ENCODE data around the gene TACR2. TPM values are rescaled to one million over a fixed set of nuclear protein-coding genes. Genes with fewer than 3 reads are reported as not detected.

The TACR2 gene
- total RNA-seq, 1 experiment from 2014 or later = 0.21 TPM

DNA sequence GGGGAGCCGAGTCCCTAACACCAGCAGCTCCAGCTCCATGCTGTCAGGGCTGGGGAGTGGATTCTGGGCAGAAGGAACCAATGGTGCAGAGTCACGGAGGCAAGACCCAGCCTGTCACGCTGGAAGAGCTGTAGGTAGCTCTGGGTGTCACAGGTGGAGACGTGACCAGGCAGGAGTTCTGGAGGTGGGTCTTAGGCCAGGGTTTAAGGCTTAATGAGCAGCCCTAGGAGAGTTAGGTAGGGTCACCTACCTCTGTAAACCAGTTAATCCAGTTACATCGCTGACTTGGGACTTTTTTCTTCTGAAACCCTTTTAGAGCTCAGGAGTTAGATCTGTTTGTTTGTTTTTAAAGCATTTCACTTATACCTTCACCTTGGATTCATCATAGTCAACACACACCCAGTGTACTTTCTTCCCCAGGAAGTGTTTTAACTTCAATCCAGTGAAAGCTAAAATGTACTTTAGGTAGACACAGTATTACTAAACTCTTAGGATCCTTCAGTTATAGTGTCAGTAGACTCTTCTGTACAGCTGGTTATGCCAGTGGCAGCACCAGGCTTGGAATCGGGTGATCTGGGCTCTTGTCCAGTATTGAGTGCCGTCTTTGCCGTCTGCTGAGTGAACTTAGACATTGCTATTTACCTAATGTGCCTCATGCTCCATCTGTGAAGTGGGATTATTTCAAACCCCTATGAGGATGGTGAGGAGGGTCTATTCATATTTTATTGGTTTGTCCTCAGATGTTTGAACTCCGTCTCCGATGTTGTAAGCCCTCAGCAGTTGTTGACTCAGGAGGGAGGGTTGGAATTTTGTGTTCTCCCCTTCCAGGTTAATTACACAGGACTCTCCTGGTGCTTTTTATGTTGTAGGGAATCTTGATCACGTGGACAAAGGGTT lies 31.0 kb downstream of the TACR2 start:
- no peaks in the 10 kb centered on the region for H3K4me1 ChIP-seq (ENCODE audit: control insufficient read depth, insufficient read depth, low read length)

GRCh38 chr10:69384320-69384719 lies 32.4 kb downstream of the TACR2 start:
- H3K36me3 ChIP-seq (ENCODE audit: control insufficient read depth, insufficient read depth, low read length) = no peaks in the 10 kb centered on the region
- in situ Hi-C loops (cut with HindIII; ENCODE audit: low pct_unique_long_range_greater_than_20kb, low sequenced_read_pairs) = no loop called here
- no peaks in the 10 kb centered on the region for H3K27me3 ChIP-seq (ENCODE audit: control insufficient read depth, insufficient read depth, low read length)
- H3K4me3 ChIP-seq (ENCODE audit: low read depth in 2 of 2, low read length in 2 of 2) = no peak overlapping the region
- no peak for ATAC-seq
- no peak for TF ChIP-seq POLR2AphosphoS5 (IDR thresholded peaks at IDR 0.05; ENCODE audit: low read depth, low read length)
- no peak for TF ChIP-seq TCF7L2 (IDR thresholded peaks at IDR 0.05; ENCODE audit: low read depth, low read length)
- no peak for TF ChIP-seq CTCF (IDR thresholded peaks at IDR 0.05)
- no peak for TF ChIP-seq SIN3A (IDR thresholded peaks at IDR 0.05; ENCODE audit: borderline replicate concordance, insufficient read depth, low read depth, low read length)
- TF ChIP-seq REST (IDR thresholded peaks at IDR 0.05; ENCODE audit: insufficient read depth in 1 of 2, low read depth in 2 of 2, low read length in 1 of 2) = no peak
- no TSS peak for BruUV-seq (replicated peaks)
- ChIA-PET POLR2A (no interaction called here), CTCF (no interaction called here)
- no peak overlapping the region for H3K27ac ChIP-seq (ENCODE audit: low read length)
- H3K4me1 ChIP-seq (ENCODE audit: control insufficient read depth, insufficient read depth, low read length) = no peaks in the 10 kb centered on the region
- intact Hi-C loops (cut with micrococcal nuclease; ENCODE audit: unreplicated experiment) = no loop called here
- DNase-seq (ENCODE audit: low read depth, low spot score) = no peak
- no peaks in the 10 kb centered on the region for H3K9me3 ChIP-seq (ENCODE audit: control insufficient read depth, insufficient read depth, low read depth, low read length)

More for the DNA sequence above, 31.0 kb downstream of the TACR2 start:
- ChIA-PET POLR2A (no interaction called here), CTCF (no interaction called here)
- no peak for ATAC-seq
- no TSS peak for BruUV-seq (replicated peaks)
- H3K4me3 ChIP-seq (ENCODE audit: low read depth in 2 of 2, low read length in 2 of 2) = no peak overlapping the region
- no peaks in the 10 kb centered on the region for H3K9me3 ChIP-seq (ENCODE audit: control insufficient read depth, insufficient read depth, low read depth, low read length)
- no peaks in the 10 kb centered on the region for H3K27me3 ChIP-seq (ENCODE audit: control insufficient read depth, insufficient read depth, low read length)
- no peak for DNase-seq (ENCODE audit: low read depth, low spot score)
- H3K36me3 ChIP-seq (ENCODE audit: control insufficient read depth, insufficient read depth, low read length) = no peaks in the 10 kb centered on the region
- in situ Hi-C loops (cut with HindIII; ENCODE audit: low pct_unique_long_range_greater_than_20kb, low sequenced_read_pairs) (no loop called here), intact Hi-C loops (cut with micrococcal nuclease; ENCODE audit: unreplicated experiment) (no loop called here)
- no peak overlapping the region for H3K27ac ChIP-seq (ENCODE audit: low read length)
- no peak for TF ChIP-seq POLR2AphosphoS5 (IDR thresholded peaks at IDR 0.05; ENCODE audit: low read depth, low read length)
- TF ChIP-seq CTCF (IDR thresholded peaks at IDR 0.05) = no peak
- TF ChIP-seq TCF7L2 (IDR thresholded peaks at IDR 0.05; ENCODE audit: low read depth, low read length) = no peak
- no peak for TF ChIP-seq REST (IDR thresholded peaks at IDR 0.05; ENCODE audit: insufficient read depth in 1 of 2, low read depth in 2 of 2, low read length in 1 of 2)
- TF ChIP-seq SIN3A (IDR thresholded peaks at IDR 0.05; ENCODE audit: borderline replicate concordance, insufficient read depth, low read depth, low read length) = no peak

Measured in Panc1 (cell line).